Ureter (tissue), 1 donor: ENCODE results near the gene TRIM29. TPM values are rescaled to one million over a fixed set of nuclear protein-coding genes. Genes with fewer than 3 reads are reported as not detected.

Experiments used
- DNase-seq: peaks from one replicate; pipeline ENCODE4 v3.0.0-alpha.2; 2020; ENCODE audit warnings: low spot score
- total RNA-seq: library from RNA; stranded (reverse); gene quantifications from one replicate; pipeline ENCODE4 v1.2.4, GENCODE V29; 2023
- donor health status: DM: yes; HTN: yes; CAD: no.

Gene TRIM29
- total RNA-seq, 1 donor from 2014 or later, result 192 TPM

DNA sequence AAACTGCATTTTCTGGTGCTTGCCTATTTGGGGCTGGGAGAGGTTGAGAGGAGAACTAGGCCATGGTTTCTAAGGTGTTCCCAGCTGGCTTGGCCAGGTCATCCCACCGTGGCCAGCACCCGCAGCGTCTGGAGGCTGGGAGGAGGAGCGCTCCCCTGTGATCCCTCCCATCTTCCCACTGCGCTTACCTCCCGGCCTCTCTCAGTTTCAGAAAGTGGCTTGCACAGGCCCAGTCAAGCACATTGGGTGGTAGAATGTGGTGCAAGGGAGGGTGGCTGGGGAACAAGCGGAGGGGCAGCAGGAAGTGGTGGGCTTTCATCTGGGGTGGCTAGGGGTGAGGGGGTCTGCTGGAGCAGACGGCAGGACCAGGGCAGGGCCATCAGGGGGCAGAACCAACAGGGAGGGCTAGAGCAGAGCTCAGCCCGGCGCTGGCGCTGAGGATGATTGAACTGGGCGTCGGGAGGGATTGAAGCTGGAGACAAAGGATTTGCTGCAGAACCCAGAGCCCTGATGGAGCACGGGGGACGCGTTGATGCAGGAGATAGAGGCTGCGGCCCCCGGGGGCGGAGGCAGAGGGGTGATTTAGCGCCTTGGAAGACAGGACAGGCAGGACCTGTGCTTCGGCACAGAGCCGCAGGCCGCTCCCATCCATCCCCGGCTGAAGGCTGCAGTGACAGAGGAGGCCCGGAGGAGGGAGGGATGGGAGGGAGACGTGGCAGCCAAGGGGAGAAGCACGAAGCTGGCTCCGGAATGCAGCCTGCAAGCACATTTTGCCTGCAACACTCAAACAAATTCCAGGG, 76.0 kb downstream of the TRIM29 start:
- peak; percentile 42 for DNase-seq

Other genes starting within 250 kb of the TRIM29 start
- 34.9 TPM for gene OAF, start 72.9 kb upstream of the TRIM29 start, total RNA-seq
- 7.6 TPM for gene POU2F3, start 102.0 kb upstream of the TRIM29 start, total RNA-seq
- 5.6 TPM for gene TLCD5, start 187.2 kb upstream of the TRIM29 start, total RNA-seq
- 163 TPM for gene ARHGEF12, start 198.3 kb upstream of the TRIM29 start, total RNA-seq